GM23248 (cell line): Measurements from ENCODE around the gene ITPRIPL1. TPM values are rescaled to one million over a fixed set of nuclear protein-coding genes. Genes with fewer than 3 reads are reported as not detected.

ENCODE experiments used
- DNase-seq: peaks from one replicate; pipeline ENCODE4 v3.0.0-alpha.2; 2015
- H2AFZ ChIP-seq: fragments of 200-600 bp; sonication (generic); 2 replicates; pipeline ENCODE4 v1.6.1; 2016; ENCODE audit warnings: antibody characterized with exemption
- H3F3A ChIP-seq: fragments of 200-600 bp; sonication (generic); 2 replicates; pipeline ENCODE4 v1.6.1; 2016; ENCODE audit warnings: mild to moderate bottlenecking, antibody characterized with exemption, mixed run types; ENCODE audit not compliant: insufficient read depth
- H3K27ac ChIP-seq: fragments of 200-600 bp; sonication (generic); 2 replicates; pipeline ENCODE4 v1.5.1; 2016; ENCODE audit warnings: mild to moderate bottlenecking
- H3K27me3 ChIP-seq: fragments of 200-600 bp; sonication (generic); replicated peaks from 2 replicates; pipeline ENCODE4 v1.6.1; 2016; ENCODE audit warnings: mild to moderate bottlenecking; ENCODE audit not compliant: insufficient read depth
- H3K36me3 ChIP-seq: fragments of 200-600 bp; sonication (generic); 2 replicates; pipeline ENCODE4 v1.6.1; 2016; ENCODE audit warnings: low read depth, mild to moderate bottlenecking
- H3K4me1 ChIP-seq: fragments of 200-600 bp; sonication (generic); 2 replicates; pipeline ENCODE4 v1.6.1; 2016; ENCODE audit warnings: mild to moderate bottlenecking; ENCODE audit not compliant: insufficient read depth
- H3K4me2 ChIP-seq: fragments of 200-600 bp; sonication (generic); one replicate; pipeline ENCODE4 v1.6.1; 2016; ENCODE audit warnings: mild to moderate bottlenecking; ENCODE audit not compliant: unreplicated experiment
- H3K4me3 ChIP-seq: fragments of 200-600 bp; sonication (generic); 2 replicates; pipeline ENCODE4 v1.5.1; 2016; ENCODE audit warnings: mild to moderate bottlenecking
- H3K79me2 ChIP-seq: fragments of 200-600 bp; sonication (generic); 2 replicates; pipeline ENCODE4 v1.6.1; 2016; ENCODE audit warnings: mild to moderate bottlenecking; ENCODE audit not compliant: insufficient read depth
- H3K9ac ChIP-seq: fragments of 200-600 bp; sonication (generic); 2 replicates; pipeline ENCODE4 v1.6.1; 2016; ENCODE audit warnings: mild to moderate bottlenecking
- H3K9me2 ChIP-seq: fragments of 200-600 bp; sonication (generic); 2 replicates; pipeline ENCODE4 v1.6.1; 2016; ENCODE audit warnings: mixed run types, mild to moderate bottlenecking, moderate library complexity; ENCODE audit not compliant: insufficient read depth
- H3K9me3 ChIP-seq: fragments of 200-600 bp; sonication (generic); one replicate; pipeline ENCODE4 v1.6.1; 2017; ENCODE audit warnings: low read depth
- H4K20me1 ChIP-seq: fragments of 200-600 bp; sonication (generic); 2 replicates; pipeline ENCODE4 v1.6.0; 2016; ENCODE audit not compliant: insufficient read depth
- EZH2 ChIP-seq: fragments of 200-600 bp; sonication (generic); IDR thresholded peaks from 2 replicates; pipeline ENCODE4 v1.6.1; 2018; ENCODE audit warnings: antibody characterized with exemption, mild to moderate bottlenecking; ENCODE audit not compliant: insufficient read depth, poor library complexity, severe bottlenecking
- EZH2phosphoT487 ChIP-seq: fragments of 200-600 bp; sonication (generic); IDR thresholded peaks from 2 replicates; pipeline ENCODE4 v1.6.1; 2018; ENCODE audit warnings: antibody characterized with exemption, moderate library complexity, mild to moderate bottlenecking, low read depth; ENCODE audit not compliant: insufficient read depth
- WGBS, 2 experiments: methylation state at CpG; one replicate each; pipeline ENCODE4 v1.1.6; 2015 to 2017; ENCODE audit warnings: low lambda C conversion rate in 2 of 2, low coverage in 1 of 2; ENCODE audit errors: missing lambda C conversion rate in 2 of 2; 5-methylcytosine and 5-hydroxymethylcytosine counted together
- in situ Hi-C: fragments of 300-500 bp; cut with MboI; formaldehyde crosslinking; loops from 2 replicates; pipeline ENCODE4 v1.15.0; 2020
- polyA plus RNA-seq: library from polyadenylated mRNA; unstranded; fragments of >200 nt; fragmentation: Nextera tagmentation; extraction: Ambion mirVana; gene quantifications from 2 replicates; pipeline ENCODE4 v1.2.1, GENCODE V29; 2016
- total RNA-seq: library from RNA; depleted of rRNA; stranded (reverse); fragments of >200 nt; shearing (Covaris generic); gene quantifications from 2 replicates; pipeline ENCODE4 v1.2.3, GENCODE V29; 2014

Gene ITPRIPL1
- total and polyA plus RNA-seq, 2 experiments from 2014 or later, result 0.19 to 0.32 TPM

DNA sequence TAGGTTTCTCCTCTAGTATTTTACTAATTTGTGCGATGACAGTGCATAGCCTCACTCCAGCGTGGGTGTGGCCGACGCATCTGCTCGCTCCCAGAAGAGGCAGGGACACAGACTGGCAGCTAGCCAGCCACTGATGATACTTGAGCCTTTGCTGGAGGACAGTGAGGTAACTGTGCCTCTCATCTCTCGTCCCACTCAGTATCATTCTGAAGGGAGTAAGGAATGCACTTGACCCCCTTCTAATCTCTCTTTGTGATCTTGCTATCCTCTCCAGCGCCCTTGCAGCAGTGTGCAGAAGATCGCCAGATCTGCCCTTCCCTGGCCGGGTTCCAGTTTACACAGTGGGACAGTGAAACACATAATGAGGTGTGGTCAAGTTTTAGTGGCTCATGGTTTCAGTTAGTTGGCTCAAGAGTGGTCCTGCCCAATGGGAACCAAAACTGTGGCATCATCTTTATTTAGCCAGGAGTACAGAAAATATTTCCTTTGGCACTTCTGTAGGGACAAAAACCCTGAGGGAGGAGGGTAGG is 28.0 kb downstream of the ITPRIPL1 start:
- Histone ChIP-seq H3K36me3 (no peaks in the 10 kb centered on the region), H3K27ac (peak overlapping the region; percentile 76), H3K4me1 (peaks cover 16% of the 10 kb centered on the region), H3K27me3 (no peaks in the 10 kb centered on the region), H3K9me2 (no peaks in the 10 kb centered on the region), H3K4me2 (peak overlapping the region; percentile 34), H3F3A (peaks cover 14% of the 10 kb centered on the region), H3K9ac (peak overlapping the region; percentile 45; the same call in 1 of the 2 replicates), H2AFZ (peak overlapping the region; percentile 43; the same call in 1 of the 2 replicates), H3K79me2 (no peaks in the 10 kb centered on the region), H3K9me3 (no peaks in the 10 kb centered on the region), H4K20me1 (no peaks in the 10 kb centered on the region), H3K4me3 (peak overlapping the region; percentile 19)
- in situ Hi-C loops, result no loop called here
- 35 to 39% methylated on average over 9 of the region's 9 CpGs for WGBS, 2 experiments
- DNase-seq, result peak; percentile 89
- no peak for TF ChIP-seq EZH2
- TF ChIP-seq EZH2phosphoT487, result no peak

- WGBS, 2 experiments, result 16 to 22% methylated on average over 4 of the region's 4 CpGs
- Histone ChIP-seq H3K4me3 (peak overlapping the region; percentile 19), H3K9ac (peak overlapping the region; percentile 45; the same call in 1 of the 2 replicates), H3K4me1 (peaks cover 16% of the 10 kb centered on the region), H3K27me3 (no peaks in the 10 kb centered on the region), H3K9me3 (no peaks in the 10 kb centered on the region), H3K79me2 (no peaks in the 10 kb centered on the region), H3K4me2 (peak overlapping the region; percentile 34), H2AFZ (peak overlapping the region; percentile 43), H3K36me3 (no peaks in the 10 kb centered on the region), H3K27ac (peak overlapping the region; percentile 76), H3F3A (peaks cover 14% of the 10 kb centered on the region), H3K9me2 (no peaks in the 10 kb centered on the region), H4K20me1 (no peaks in the 10 kb centered on the region)
- in situ Hi-C loops, result no loop called here
- peak; percentile 84 for DNase-seq
- TF ChIP-seq EZH2phosphoT487 (no peak), EZH2 (no peak)
Measured at GRCh38 chr2:96353606-96354101, 28.5 kb downstream of the ITPRIPL1 start.

GRCh38 chr2:96354492-96354891 is 29.4 kb downstream of the ITPRIPL1 start:
- no peak for DNase-seq
- Histone ChIP-seq H3K4me1 (peaks cover 16% of the 10 kb centered on the region), H3K4me3 (no peak overlapping the region), H3K27me3 (no peaks in the 10 kb centered on the region), H3K36me3 (no peaks in the 10 kb centered on the region), H3K9me3 (no peaks in the 10 kb centered on the region), H4K20me1 (no peaks in the 10 kb centered on the region), H3K4me2 (no peak overlapping the region), H3F3A (peaks cover 14% of the 10 kb centered on the region), H3K9ac (no peak overlapping the region), H3K79me2 (no peaks in the 10 kb centered on the region), H2AFZ (no peak overlapping the region), H3K9me2 (no peaks in the 10 kb centered on the region), H3K27ac (no peak overlapping the region)
- in situ Hi-C loops, result no loop called here
- TF ChIP-seq EZH2phosphoT487, result no peak
- TF ChIP-seq EZH2, result no peak
- 95 to 99% methylated on average over 4 of the region's 4 CpGs for WGBS, 2 experiments

DNA sequence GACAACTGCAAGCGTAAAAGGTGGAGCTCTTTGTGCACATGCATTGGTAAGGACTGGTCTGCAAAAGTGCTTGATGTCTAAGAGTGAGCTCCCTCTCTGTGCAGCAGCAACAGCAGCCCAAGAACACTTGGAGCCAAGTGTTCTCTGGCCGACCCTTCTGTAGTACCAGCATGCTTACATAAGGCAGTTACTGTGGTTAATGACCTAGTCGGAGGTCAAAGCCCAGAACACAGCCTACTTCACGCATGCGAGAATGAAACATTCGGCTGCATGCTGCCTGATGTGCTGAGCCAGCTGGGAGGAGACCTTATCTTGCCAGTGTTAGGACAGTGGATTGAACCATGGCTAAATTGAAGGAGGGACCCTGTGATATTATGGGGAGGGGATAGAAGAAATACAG is 31.8 kb downstream of the ITPRIPL1 start:
- TF ChIP-seq EZH2 (no peak), EZH2phosphoT487 (no peak)
- Histone ChIP-seq H3K27ac (no peak overlapping the region), H3K9me3 (no peaks in the 10 kb centered on the region), H3K27me3 (no peaks in the 10 kb centered on the region), H3K9me2 (no peaks in the 10 kb centered on the region), H3K79me2 (no peaks in the 10 kb centered on the region), H3K4me2 (no peak overlapping the region), H3K9ac (no peak overlapping the region), H4K20me1 (no peaks in the 10 kb centered on the region), H3F3A (peaks cover 14% of the 10 kb centered on the region), H3K36me3 (no peaks in the 10 kb centered on the region), H3K4me3 (no peak overlapping the region), H3K4me1 (peaks cover 16% of the 10 kb centered on the region), H2AFZ (no peak overlapping the region)
- 71 to 85% methylated on average over 6 of the region's 6 CpGs for WGBS, 2 experiments
- in situ Hi-C loops, result no loop called here
- no peak for DNase-seq
